Astrocyte of the hippocampus (primary cell): ENCODE results near the gene ZNF599.
"Not testable (repeated sequence)": the region's sequence is repeated elsewhere in the genome, so short reads cannot be mapped to it uniquely, and the experiment has no call there.

Experiments
- DNase-seq: peaks from one replicate; pipeline ENCODE4 v3.0.0; 2011; ENCODE audit warnings: low read depth, low spot score

ZNF599 gene

DNA sequence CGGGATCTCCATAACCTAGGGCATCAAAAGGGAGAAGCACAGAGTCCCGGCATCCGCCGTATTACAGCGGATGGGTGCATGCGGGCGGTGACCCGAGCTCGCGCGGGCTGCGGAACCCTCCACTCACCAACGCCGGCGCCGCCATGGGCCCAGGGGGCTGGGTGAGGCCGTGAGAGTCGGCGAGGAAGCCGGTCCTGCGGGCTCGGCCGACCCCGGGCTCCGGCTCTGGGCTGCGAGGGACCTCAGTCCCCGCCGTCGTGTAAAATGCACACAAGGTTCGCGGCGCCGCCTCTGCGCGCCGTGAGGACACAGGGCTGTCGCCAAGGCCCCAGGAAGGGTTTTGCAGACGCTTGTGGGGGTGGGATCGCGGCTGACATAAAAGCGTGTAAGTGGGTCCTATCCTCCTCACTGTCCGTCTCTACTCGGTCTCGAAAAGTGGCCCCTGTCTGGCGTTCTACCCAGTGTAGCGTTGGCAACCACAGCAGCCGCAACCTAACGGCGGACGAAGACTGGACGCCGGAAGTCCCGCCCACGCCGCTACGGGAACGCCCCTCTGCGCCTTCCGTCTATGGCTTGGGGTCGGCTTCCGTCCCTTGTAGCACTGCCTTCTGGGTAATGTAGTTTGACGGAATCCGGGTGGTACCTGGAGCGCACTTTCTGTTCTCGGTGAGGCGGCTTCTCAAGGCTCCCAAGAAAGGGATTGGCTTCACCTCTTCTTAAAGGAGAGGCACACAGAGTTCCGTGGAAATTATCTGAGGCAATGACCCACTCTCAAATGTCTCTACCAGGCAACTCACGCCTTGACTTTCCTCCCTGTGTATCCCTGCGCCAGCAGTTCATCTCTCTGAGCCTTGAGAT is at the start of gene ZNF599:
Gene ZNF599 (minus strand): TSS at position 519 of the 858 bp plus-strand sequence. CDS start 374 bp downstream, at position 145.
- peak; percentile 96 for DNase-seq

GRCh38 chr19:34818270-34818669 is 45.3 kb upstream of the ZNF599 start:
- DNase-seq = no peak

GRCh38 chr19:34816708-34817107 is 43.7 kb upstream of the ZNF599 start:
- no peak for DNase-seq

DNA sequence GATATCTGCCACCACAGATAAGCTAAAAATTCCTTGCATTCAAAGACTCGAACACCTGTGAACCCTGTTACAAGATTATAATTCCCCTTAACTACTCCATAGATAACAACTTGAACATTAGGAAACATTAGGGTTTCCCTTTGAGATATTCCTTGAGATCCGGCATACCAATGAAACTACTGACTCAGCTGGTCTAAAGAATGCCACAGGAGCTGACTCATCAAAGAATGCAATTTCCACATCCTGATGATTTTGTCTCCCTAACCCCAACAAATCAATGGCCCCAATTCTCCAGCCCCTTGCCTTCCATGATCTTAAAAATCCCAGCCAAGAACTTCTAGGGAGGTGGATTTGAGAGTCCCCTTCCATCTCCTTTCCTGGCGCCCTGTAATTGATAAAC is 35.6 kb upstream of the ZNF599 start:
- peak; percentile 60 for DNase-seq

DNA sequence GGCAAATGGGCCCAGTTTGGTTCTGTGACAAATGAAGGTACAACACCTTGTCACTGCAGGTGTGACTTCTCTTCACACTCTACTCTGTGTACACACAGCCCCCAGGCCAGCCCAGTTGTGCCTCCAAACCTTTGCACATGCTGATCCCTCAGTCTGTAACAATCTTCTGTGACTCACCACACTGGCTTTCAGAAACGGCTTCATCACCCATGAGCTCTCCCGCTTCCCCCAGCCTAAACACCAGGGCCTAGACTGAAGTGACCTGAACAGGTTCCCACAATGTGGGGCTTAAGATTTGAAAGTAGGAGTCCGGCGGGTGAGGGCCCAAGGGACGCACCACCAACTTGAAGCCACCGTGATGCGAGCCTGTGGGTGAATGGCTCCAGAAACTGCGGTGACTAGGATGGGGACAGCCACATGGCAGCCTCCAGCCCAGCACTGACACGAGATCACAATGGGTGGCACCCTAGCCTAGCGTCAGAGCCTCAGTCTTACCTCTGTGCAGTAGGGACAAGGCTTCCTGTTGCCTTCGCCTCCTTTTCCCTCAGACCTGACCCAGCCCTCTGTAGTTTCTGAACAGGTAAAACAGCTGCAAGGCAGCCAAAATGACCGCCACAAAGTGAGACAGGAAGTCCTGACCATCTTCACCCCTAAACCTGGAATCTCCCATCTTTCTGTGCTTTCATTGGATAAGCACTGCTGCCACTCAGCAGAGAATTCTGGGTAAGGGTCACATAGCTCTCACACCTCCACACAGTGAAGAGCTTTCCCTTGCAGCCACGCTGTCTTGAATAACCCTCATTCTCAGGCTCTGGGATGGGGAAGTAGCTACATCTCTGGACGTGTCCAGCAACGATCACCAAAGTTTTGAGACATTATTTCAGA is 34.2 kb upstream of the ZNF599 start:
- no peak for DNase-seq

GRCh38 chr19:34804115-34804514 is 31.1 kb upstream of the ZNF599 start:
- DNase-seq = no peak

DNA sequence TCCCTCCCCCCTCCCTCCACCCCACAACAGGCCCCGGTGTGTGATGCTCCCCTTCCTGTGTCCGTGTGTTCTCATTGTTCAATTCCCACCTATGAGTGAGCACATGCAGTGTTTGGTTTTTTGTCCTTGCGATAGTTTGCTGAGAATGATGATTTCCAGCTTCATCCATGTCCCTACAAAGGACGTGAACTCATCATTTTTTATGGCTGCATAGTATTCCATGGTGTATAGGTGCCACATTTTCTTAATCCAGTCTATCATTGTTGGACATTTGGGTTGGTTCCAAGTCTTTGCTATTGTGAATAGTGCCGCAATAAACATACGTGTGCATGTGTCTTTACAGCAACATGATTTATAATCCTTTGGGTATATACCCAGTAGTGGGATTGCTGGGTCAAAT is 23.9 kb upstream of the ZNF599 start:
- DNase-seq = not testable (repeated sequence)

GRCh38 chr19:34794066-34794960 is 21.3 kb upstream of the ZNF599 start:
- DNase-seq = no peak

DNA sequence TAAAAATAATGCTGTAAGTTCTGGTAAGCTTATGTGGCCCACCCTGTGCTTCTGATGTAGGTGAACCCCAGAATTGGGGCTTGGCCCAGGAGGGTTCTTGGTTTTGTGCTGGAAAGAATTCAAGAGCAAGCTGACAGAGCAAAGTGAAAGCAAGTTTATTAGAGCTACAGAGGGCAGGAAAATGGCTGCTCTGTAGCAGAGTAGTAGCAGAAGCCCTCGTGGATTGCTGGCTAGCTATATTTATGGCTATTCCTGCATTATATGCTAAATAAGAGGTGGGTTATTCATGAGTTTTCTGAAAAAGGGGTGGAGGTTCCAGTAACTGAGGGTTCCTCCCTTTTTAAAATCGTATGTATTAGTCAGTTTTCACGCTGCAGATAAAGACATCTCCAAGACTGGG is 20.6 kb upstream of the ZNF599 start:
- DNase-seq = no peak

GRCh38 chr19:34788074-34788473 is 15.1 kb upstream of the ZNF599 start:
- no peak for DNase-seq

DNA sequence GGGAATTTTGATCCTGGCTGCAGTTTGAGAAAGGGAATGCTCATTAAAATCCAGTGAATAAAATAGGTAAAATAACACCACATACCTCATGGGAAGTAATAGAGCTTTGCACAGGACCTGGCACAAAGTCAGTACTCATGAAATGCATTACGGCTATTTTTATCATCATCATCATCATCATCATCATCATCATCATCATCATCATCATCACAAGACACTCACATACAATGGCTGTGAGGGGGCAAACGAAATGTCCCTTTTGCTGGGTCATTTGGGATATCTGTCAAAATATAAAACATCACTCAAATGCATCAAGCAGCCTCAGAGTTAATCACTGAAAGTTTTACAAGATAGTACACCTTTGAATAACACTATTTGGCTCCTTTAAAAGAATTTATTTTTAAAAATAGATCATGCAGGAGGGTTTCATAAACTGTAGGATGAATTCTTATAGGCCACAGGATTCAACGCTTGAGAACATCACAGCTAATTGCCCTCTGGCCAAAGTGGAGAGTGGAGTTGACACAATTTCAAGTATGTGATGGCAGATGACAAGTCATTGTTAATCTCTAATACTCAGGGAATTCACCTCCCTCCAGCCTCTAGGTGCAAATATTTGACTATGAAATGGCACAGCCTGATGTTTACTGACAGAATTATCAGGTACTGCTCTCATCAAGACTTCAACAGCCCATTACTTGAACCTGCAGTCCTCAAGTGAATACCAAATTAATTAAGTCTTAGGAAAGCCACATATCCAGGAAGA is 14.2 kb upstream of the ZNF599 start:
- no peak for DNase-seq

DNA sequence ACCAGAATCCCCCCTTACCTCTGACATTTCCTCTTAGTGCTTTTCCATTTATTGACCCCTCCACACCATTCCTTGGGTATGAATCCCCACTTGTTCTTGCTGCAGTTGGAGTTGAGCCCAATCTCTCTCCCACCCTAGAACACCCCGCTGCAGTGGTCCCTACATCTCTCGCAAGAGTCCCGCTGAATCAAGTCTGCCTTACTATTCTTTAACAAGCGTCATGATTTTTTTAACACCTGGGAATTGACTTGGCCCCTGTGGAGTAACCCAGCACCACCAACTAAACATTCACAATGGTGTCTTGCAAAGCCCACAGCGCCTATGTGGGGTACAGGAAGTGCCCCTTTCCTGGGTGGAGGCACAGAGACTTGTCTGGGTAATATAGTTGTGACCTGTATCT is 13.2 kb upstream of the ZNF599 start:
- no peak for DNase-seq

DNA sequence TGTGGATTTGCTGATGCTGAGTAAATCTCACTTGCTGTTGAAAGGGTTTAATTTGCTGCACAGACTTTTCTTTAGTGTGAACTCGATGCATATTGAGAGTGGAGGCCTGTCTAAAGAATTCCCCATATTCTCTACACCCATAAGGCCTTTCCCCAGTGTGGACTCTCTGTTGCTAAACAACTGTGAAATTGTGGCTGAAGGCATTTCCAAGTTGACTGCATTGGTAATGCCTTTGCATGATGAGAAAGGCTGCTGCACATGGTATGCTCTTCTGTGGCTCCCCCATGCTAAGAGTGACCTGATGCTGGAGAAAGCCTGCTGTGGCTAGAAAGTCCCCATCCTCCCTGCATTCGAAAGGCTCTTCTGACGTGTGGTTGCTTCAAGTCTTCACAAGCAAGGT is 6.6 kb upstream of the ZNF599 start:
- no peak for DNase-seq

- no peak for DNase-seq
Measured at GRCh38 chr19:34778342-34778741, 5.3 kb upstream of the ZNF599 start.

DNA sequence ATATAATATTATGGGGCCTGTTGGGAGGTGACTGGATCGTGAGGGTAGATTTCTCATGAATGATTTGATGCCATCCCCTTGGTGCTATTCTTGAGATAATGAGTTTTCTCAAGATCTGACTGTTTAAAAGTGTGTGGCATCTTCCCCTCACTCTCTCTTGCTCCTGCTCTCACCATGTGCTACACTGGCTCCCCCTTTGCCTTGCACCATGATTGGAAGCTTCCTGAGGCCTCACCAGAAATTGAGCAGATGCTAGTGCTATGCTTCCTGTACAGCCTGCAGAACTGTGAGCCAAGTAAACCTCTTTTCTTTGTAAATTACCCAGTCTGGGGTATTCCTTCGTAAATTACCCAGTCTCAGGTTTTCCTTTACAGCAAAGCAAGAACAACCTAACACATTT is 1.8 kb upstream of the ZNF599 start:
- no peak for DNase-seq

DNA sequence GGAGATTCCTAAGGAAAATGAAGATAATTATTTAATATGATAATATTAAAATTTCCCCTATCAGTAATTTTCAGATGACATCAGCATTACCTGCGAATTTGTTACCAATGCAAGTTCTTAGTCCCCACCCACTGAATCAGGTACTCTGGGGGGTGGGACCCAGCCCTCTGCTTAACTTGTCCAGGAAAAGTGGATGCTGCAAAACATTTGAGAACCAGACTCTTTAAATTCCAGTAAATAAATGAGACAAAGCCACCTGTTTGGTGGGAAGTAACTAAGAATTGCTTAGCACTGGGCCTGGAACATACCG is 495 bp upstream of the ZNF599 start:
- DNase-seq = no peak

DNA sequence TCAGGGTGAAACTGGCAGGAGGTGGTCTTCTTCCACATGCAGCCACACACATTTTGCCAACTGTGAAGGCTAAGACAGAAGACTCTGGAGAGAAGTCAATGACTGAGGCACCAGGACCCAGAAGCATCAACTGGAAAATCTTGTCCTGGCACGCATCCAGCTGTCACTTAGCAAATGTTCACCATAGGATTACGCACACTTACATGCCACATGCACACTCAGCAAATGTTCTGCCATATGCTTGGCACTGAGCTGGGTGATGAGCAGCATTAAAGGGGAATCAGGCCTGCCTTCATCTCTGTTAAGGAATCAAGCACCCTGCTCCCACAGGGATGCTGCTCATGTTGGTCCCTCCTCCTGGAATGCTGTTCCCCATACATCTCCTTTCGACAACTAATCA is 5.1 kb downstream of the ZNF599 start:
- DNase-seq = no peak

DNA sequence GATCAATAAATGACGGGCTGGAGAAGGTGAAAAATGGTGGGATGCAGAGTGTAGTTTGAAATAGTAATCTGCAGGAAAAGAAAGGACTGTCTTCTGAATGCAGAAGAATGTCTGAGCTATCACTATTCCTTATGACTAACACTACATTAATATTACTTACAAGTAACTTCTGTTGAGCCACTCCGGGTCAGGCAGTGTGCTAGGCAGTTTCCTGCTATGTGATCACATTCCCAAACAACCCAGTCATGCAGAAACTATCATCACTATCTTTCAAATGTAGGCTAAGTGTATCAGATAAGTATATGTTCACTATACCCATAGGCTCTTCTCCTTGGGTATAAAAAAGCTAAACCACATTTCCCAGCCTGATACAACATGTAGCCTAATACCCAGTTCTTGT is 6.6 kb downstream of the ZNF599 start:
- no peak for DNase-seq

GRCh38 chr19:34759218-34759917 is 13.6 kb downstream of the ZNF599 start:
- no peak for DNase-seq

GRCh38 chr19:34757441-34757840 is 15.6 kb downstream of the ZNF599 start:
- no peak for DNase-seq
